Right atrium auricular region (tissue), 2 donors: ENCODE results near the gene YPEL2. TPM values are rescaled to one million over a fixed set of nuclear protein-coding genes. Genes with fewer than 3 reads are reported as not detected.
A peak's percentile ranks its signal among the peaks of the same experiment; 100 is the strongest.

Experiments used
- DNase-seq: peaks from one replicate; pipeline ENCODE4 v3.0.0-alpha.2; 2019; ENCODE audit warnings: low spot score
- H3K27ac ChIP-seq, 2 donors: fragments of 200-600 bp; sonication (generic); 1 replicate in 1 of 2; 2 replicates in 1 of 2; pipeline ENCODE4 v1.5.1; 2016 to 2019
- H3K27me3 ChIP-seq, 2 donors: fragments of 200-600 bp; sonication (generic); one replicate each; pipeline versions ENCODE4 v1.5.1 to v1.6.0; 2017 to 2019
- H3K36me3 ChIP-seq: fragments of 200-600 bp; sonication (generic); one replicate; pipeline ENCODE4 v1.5.1; 2016
- H3K4me1 ChIP-seq, 2 donors: fragments of 200-600 bp; sonication (generic); one replicate each; pipeline versions ENCODE4 v1.5.1 to v1.6.0; 2017 to 2019
- H3K4me3 ChIP-seq, 2 donors: fragments of 200-600 bp; sonication (generic); 1 replicate in 1 of 2; 2 replicates in 1 of 2; pipeline ENCODE4 v1.5.1; 2017 to 2019; ENCODE audit warnings: mild to moderate bottlenecking in 1 of 2, moderate library complexity in 1 of 2
- H3K9me3 ChIP-seq, 2 donors: fragments of 200-600 bp; sonication (generic); one replicate each; pipeline ENCODE4 v1.5.1; 2019
- total RNA-seq, 2 donors: library from RNA; depleted of rRNA; stranded (reverse); fragments of >200 nt; gene quantifications; one replicate each; pipeline ENCODE4 v1.1.0, GENCODE V29; 2016
- TF ChIP-seq, protein P1 (sequence below), 2 donors: fragments of 200-600 bp; sonication (generic); IDR thresholded peaks; one replicate each; pipeline ENCODE4 v1.5.1; 2019; ENCODE audit warnings: antibody characterized with exemption in 2 of 2

YPEL2 gene
- total RNA-seq, 2 donors from 2014 or later, result 28.3 to 34.1 TPM

DNA sequence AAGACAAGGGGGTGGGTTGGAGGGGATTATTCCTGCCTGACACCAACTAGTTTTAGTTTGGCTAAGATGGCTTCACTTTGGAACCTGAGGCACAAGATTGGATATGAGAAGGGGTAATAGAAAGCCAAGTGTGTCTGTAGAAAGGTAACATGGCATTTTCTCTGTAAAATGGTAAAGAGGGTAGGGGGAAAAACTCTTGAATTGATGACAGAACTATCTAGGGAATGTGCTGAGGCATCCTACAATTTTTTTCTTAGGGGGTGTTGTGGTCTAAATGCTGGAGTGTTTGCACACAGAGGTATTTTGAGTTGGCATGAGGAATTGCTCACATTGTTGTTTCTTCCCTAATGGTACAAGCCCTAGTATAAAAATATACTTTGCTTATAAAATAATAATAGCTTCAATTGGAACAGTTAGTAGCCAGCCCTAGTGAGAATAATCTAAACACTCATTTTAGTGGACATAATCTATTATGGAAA is 25.8 kb downstream of the YPEL2 start:
- TF ChIP-seq, protein P1, sequence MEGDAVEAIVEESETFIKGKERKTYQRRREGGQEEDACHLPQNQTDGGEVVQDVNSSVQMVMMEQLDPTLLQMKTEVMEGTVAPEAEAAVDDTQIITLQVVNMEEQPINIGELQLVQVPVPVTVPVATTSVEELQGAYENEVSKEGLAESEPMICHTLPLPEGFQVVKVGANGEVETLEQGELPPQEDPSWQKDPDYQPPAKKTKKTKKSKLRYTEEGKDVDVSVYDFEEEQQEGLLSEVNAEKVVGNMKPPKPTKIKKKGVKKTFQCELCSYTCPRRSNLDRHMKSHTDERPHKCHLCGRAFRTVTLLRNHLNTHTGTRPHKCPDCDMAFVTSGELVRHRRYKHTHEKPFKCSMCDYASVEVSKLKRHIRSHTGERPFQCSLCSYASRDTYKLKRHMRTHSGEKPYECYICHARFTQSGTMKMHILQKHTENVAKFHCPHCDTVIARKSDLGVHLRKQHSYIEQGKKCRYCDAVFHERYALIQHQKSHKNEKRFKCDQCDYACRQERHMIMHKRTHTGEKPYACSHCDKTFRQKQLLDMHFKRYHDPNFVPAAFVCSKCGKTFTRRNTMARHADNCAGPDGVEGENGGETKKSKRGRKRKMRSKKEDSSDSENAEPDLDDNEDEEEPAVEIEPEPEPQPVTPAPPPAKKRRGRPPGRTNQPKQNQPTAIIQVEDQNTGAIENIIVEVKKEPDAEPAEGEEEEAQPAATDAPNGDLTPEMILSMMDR (IDR thresholded peaks at IDR 0.05), result no peak
- H3K27me3 ChIP-seq, result no peaks in the 10 kb centered on the region
- H3K36me3 ChIP-seq, result no peaks in the 10 kb centered on the region
- H3K4me1 ChIP-seq, result peaks cover 0 to 85% of the 10 kb centered on the region in 2 donors
- no peak overlapping the region for H3K4me3 ChIP-seq
- no peak for DNase-seq
- peak overlapping the region; percentile 50 to 72 for H3K27ac ChIP-seq
- H3K9me3 ChIP-seq, result no peaks in the 10 kb centered on the region

DNA sequence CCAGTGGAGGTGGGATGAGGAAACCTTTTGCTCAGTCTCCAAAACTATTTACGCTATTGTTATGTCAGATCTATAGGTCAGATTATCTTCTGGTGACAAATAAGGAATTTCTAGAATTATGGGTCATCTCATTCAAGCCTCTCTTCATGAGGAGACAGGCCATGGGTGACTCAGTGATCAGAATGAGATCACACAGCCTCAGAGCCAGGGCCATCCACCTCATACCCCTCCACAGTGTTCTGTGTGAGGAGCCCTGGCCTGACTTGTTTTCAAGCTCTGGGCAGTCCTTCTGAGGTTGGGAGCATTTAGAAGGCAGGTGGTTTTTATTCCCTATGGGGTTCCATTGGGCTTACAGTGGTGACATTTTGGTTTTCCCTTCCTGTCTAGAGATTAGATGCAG is 26.5 kb downstream of the YPEL2 start:
- H3K36me3 ChIP-seq, result no peaks in the 10 kb centered on the region
- no peaks in the 10 kb centered on the region for H3K9me3 ChIP-seq
- H3K4me1 ChIP-seq, result peaks cover 0 to 85% of the 10 kb centered on the region in 2 donors
- H3K27ac ChIP-seq, result peak overlapping the region; percentile 50 to 72
- DNase-seq, result no peak
- no peaks in the 10 kb centered on the region for H3K27me3 ChIP-seq
- TF ChIP-seq, protein P1 (IDR thresholded peaks at IDR 0.05), result no peak
- H3K4me3 ChIP-seq, result no peak overlapping the region

DNA sequence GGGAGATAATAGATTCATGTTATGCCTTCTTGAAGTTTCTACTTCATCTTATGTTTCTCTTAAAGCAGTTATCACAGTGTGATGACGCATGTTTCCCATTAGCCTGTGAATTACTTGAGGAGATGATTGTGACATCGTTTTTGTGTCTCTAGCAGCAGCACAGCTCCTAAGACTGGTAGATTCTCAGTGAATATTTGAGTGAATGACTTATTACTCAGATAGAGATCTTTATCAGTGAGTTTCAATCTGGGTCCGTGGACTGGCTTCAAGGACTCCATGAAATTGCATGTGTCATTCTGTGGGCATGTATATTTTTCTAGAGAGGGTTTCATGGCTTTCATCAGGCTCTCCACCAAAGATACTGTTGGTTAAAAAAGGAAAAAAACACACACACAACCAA is 29.9 kb downstream of the YPEL2 start:
- peaks cover 0 to 85% of the 10 kb centered on the region in 2 donors for H3K4me1 ChIP-seq
- no peak overlapping the region for H3K4me3 ChIP-seq
- H3K27me3 ChIP-seq, result no peaks in the 10 kb centered on the region
- H3K9me3 ChIP-seq, result no peaks in the 10 kb centered on the region
- peak overlapping the region; percentile 1 to 53 for H3K27ac ChIP-seq
- TF ChIP-seq, protein P1 (IDR thresholded peaks at IDR 0.05), result no peak
- H3K36me3 ChIP-seq, result no peaks in the 10 kb centered on the region
- no peak for DNase-seq

DNA sequence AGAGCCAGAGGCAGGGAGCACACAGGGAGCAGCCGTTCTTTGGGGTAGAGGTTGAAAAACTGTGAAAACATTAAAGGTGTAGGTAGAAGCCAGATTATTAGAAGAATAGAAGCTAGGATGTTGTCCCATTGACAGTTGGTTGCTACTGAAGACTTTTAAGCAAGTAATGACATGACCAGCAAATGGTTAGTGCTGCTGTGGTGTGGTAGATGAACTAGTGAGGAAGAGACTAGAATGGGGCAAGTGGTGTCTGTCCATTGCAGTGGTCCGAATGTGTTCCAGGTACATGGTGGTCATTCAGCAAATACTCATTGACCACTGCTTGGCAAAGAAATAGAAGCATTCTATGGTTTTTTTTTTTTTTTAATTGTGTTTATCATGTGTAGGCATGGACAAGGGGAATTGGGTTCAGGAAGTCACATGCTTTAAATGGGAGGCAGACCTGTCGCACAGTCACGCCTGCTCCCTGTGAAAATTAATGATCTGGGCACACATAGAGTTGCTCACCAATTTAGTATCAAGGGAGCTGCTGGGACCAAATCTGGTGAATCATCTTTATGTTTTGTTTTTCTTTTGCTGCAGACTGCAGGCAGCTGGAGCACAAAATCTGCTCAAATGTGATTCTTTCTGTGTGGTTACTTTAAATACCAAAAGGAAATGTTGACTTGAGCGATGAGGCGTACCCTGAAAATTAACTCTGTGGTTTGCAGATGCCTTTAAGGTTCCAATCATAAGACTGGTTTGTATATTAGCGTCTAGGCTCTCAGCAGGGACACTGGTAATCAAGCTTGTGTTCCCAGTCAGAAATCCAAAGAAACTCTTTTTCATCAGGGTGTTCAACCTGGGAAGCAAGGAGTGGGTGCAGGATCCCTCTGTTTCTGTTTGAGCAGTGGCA is 30.7 kb downstream of the YPEL2 start:
- Histone ChIP-seq H3K9me3 (no peaks in the 10 kb centered on the region), H3K36me3 (no peaks in the 10 kb centered on the region), H3K4me1 (peaks cover 0 to 85% of the 10 kb centered on the region in 2 donors), H3K4me3 (no peak overlapping the region), H3K27me3 (no peaks in the 10 kb centered on the region), H3K27ac (peak overlapping the region; percentile 53 to 54)
- no peak for DNase-seq
- TF ChIP-seq, protein P1 (IDR thresholded peaks at IDR 0.05), result no peak

DNA sequence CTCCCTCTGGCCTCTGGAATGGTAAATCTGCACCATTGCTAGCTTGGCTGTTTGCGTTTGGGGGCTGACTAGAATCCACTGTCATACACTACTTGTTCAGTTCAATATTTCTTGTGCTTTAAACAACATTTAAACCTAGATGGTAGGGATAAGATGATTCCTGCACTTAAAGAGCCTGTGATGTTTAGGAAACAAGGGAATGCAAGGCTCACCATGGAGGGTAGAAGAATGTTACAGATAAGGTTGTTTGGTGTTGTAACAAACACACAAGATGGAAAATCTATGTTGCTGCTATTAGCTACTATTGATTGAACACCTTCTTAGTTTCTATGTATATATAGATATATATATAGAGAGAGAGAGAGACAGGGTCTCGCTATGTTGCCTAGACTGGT is 31.4 kb downstream of the YPEL2 start:
- TF ChIP-seq, protein P1 (IDR thresholded peaks at IDR 0.05), result no peak
- H3K27ac ChIP-seq, result peak overlapping the region; percentile 53 to 54
- no peaks in the 10 kb centered on the region for H3K9me3 ChIP-seq
- no peak for DNase-seq
- H3K27me3 ChIP-seq, result no peaks in the 10 kb centered on the region
- H3K4me1 ChIP-seq, result peaks cover 0 to 85% of the 10 kb centered on the region in 2 donors
- H3K36me3 ChIP-seq, result no peaks in the 10 kb centered on the region
- no peak overlapping the region for H3K4me3 ChIP-seq
